ENCODE results near the gene HS3ST5. TPM values are rescaled to one million over a fixed set of nuclear protein-coding genes. Genes with fewer than 3 reads are reported as not detected.

HS3ST5 gene
- total and polyA plus RNA-seq, 2 donors, result 0.02 to 0.05 TPM

DNA sequence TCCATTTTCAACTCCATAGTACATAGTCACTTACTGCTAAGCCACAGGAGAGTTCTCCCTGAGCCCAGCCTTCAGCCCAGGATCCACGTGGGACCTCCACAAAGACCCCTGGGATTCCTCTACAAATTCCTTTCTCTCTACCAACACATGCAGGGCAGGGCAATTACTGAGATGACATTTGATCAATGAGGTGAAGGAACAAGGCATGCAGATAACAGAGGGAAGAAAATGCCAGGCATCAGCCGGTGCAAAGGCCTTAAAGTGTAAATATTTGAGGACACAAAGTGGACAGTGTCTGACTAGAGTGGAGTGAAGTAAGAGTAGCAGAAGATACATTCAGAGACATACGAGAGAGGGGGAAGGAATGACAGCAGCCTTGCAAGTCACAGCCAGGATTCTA, 70.2 kb downstream of the HS3ST5 start:
- H3K27me3 ChIP-seq (ENCODE audit: control insufficient read depth in 2 of 2, insufficient read depth in 1 of 2, low read length in 1 of 2), result no peaks in the 10 kb centered on the region
- no peak for DNase-seq (ENCODE audit: low read depth in 6 of 9, low spot score in 9 of 9)
- no peaks in the 10 kb centered on the region for H3K4me1 ChIP-seq (ENCODE audit: control insufficient read depth in 2 of 2, insufficient read depth in 2 of 2, low read length in 2 of 2)
- H3K4me3 ChIP-seq (ENCODE audit: low read length in 2 of 2), result no peak overlapping the region
- WGBS, result 73% methylated on average over 3 of the region's 3 CpGs
- no peaks in the 10 kb centered on the region for H3K36me3 ChIP-seq (ENCODE audit: control insufficient read depth in 2 of 2, insufficient read depth in 2 of 2, low read length in 1 of 2)
- H3K9me3 ChIP-seq (ENCODE audit: control insufficient read depth in 2 of 2, insufficient read depth in 1 of 2, low read length in 1 of 2), result no peaks in the 10 kb centered on the region
- H3K27ac ChIP-seq (ENCODE audit: low read depth in 1 of 2, low read length in 1 of 2), result no peak overlapping the region

DNA sequence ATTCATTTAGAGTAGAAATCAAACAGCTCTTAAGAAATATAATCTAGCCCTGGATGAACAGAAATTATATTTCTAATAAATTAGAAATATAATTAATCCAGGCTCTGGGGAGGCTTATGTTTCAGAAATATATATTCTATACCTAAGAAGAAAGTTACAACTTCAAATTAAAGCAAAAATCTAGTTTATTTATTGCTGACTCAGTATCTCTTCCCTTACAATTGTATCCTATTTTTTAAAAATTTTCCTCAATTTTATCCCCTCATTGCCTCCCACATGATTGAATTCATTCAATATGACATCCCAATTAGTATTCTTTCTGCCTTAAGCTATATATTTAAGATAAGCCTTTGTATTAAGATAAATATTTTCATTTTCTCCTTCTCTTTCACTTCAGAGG, 71.4 kb downstream of the HS3ST5 start:
- Histone ChIP-seq H3K36me3 (ENCODE audit: control insufficient read depth in 2 of 2, insufficient read depth in 2 of 2, low read length in 1 of 2) (no peaks in the 10 kb centered on the region), H3K4me3 (ENCODE audit: low read length in 2 of 2) (no peak overlapping the region), H3K4me1 (ENCODE audit: control insufficient read depth in 2 of 2, insufficient read depth in 2 of 2, low read length in 2 of 2) (no peaks in the 10 kb centered on the region), H3K27ac (ENCODE audit: low read depth in 1 of 2, low read length in 1 of 2) (no peak overlapping the region), H3K9me3 (ENCODE audit: control insufficient read depth in 2 of 2, insufficient read depth in 1 of 2, low read length in 1 of 2) (no peaks in the 10 kb centered on the region), H3K27me3 (ENCODE audit: control insufficient read depth in 2 of 2, insufficient read depth in 1 of 2, low read length in 1 of 2) (no peaks in the 10 kb centered on the region)
- no peak for DNase-seq (ENCODE audit: low read depth in 6 of 9, low spot score in 9 of 9)

- Histone ChIP-seq H3K9me3 (ENCODE audit: control insufficient read depth in 2 of 2, insufficient read depth in 1 of 2, low read length in 1 of 2) (no peaks in the 10 kb centered on the region), H3K36me3 (ENCODE audit: control insufficient read depth in 2 of 2, insufficient read depth in 2 of 2, low read length in 1 of 2) (no peaks in the 10 kb centered on the region), H3K27me3 (ENCODE audit: control insufficient read depth in 2 of 2, insufficient read depth in 1 of 2, low read length in 1 of 2) (no peaks in the 10 kb centered on the region), H3K4me1 (ENCODE audit: control insufficient read depth in 2 of 2, insufficient read depth in 2 of 2, low read length in 2 of 2) (no peaks in the 10 kb centered on the region), H3K4me3 (ENCODE audit: low read length in 2 of 2) (no peak overlapping the region), H3K27ac (ENCODE audit: low read depth in 1 of 2, low read length in 1 of 2) (no peak overlapping the region)
- 95% methylated on average over 3 of the region's 3 CpGs for WGBS
- no peak for DNase-seq (ENCODE audit: low read depth in 6 of 9, low spot score in 9 of 9)
Observed at GRCh38 chr6:114267897-114268296, 74.9 kb downstream of the HS3ST5 start.

DNA sequence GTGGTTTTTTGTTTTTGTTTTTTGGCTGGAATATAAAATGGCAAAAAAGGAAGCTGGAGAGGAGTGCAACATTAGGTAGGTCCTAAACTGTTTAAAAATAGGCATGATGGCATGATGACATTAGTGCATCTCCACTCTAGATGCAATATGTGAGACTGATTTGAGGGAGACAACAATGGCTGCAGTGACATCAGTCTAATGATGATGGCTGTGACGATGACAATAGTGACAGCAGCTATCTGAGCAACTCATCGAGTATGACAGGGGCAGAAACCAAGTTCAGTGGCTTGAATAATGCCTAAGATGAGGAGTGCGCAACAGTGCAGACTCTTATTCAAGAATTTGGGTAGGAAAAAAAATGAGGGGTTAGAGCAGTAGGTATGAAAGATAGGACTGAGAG, 82.0 kb downstream of the HS3ST5 start:
- H3K27ac ChIP-seq (ENCODE audit: low read depth in 1 of 2, low read length in 1 of 2), result no peak overlapping the region
- no peaks in the 10 kb centered on the region for H3K36me3 ChIP-seq (ENCODE audit: control insufficient read depth in 2 of 2, insufficient read depth in 2 of 2, low read length in 1 of 2)
- no peaks in the 10 kb centered on the region for H3K4me1 ChIP-seq (ENCODE audit: control insufficient read depth in 2 of 2, insufficient read depth in 2 of 2, low read length in 2 of 2)
- H3K27me3 ChIP-seq (ENCODE audit: control insufficient read depth in 2 of 2, insufficient read depth in 1 of 2, low read length in 1 of 2), result no peaks in the 10 kb centered on the region
- H3K4me3 ChIP-seq (ENCODE audit: low read length in 2 of 2), result no peak overlapping the region
- no peaks in the 10 kb centered on the region for H3K9me3 ChIP-seq (ENCODE audit: control insufficient read depth in 2 of 2, insufficient read depth in 1 of 2, low read length in 1 of 2)
- DNase-seq (ENCODE audit: low read depth in 6 of 9, low spot score in 9 of 9), result no peak
- 91% methylated on average over 3 of the region's 3 CpGs for WGBS

GRCh38 chr6:114258376-114258775, 84.4 kb downstream of the HS3ST5 start:
- H3K36me3 ChIP-seq (ENCODE audit: control insufficient read depth in 2 of 2, insufficient read depth in 2 of 2, low read length in 1 of 2), result no peaks in the 10 kb centered on the region
- no peaks in the 10 kb centered on the region for H3K4me1 ChIP-seq (ENCODE audit: control insufficient read depth in 2 of 2, insufficient read depth in 2 of 2, low read length in 2 of 2)
- DNase-seq (ENCODE audit: low read depth in 6 of 9, low spot score in 9 of 9), result no peak
- no peak overlapping the region for H3K4me3 ChIP-seq (ENCODE audit: low read length in 2 of 2)
- H3K27ac ChIP-seq (ENCODE audit: low read depth in 1 of 2, low read length in 1 of 2), result no peak overlapping the region
- no peaks in the 10 kb centered on the region for H3K27me3 ChIP-seq (ENCODE audit: control insufficient read depth in 2 of 2, insufficient read depth in 1 of 2, low read length in 1 of 2)
- H3K9me3 ChIP-seq (ENCODE audit: control insufficient read depth in 2 of 2, insufficient read depth in 1 of 2, low read length in 1 of 2), result peaks cover 0 to 9% of the 10 kb centered on the region in 2 donors
- 58% methylated on average over 2 of the region's 2 CpGs for WGBS

- Histone ChIP-seq H3K4me3 (ENCODE audit: low read length in 2 of 2) (no peak overlapping the region), H3K9me3 (ENCODE audit: control insufficient read depth in 2 of 2, insufficient read depth in 1 of 2, low read length in 1 of 2) (peaks cover 0 to 9% of the 10 kb centered on the region in 2 donors), H3K27me3 (ENCODE audit: control insufficient read depth in 2 of 2, insufficient read depth in 1 of 2, low read length in 1 of 2) (no peaks in the 10 kb centered on the region), H3K4me1 (ENCODE audit: control insufficient read depth in 2 of 2, insufficient read depth in 2 of 2, low read length in 2 of 2) (no peaks in the 10 kb centered on the region), H3K36me3 (ENCODE audit: control insufficient read depth in 2 of 2, insufficient read depth in 2 of 2, low read length in 1 of 2) (no peaks in the 10 kb centered on the region), H3K27ac (ENCODE audit: low read depth in 1 of 2, low read length in 1 of 2) (no peak overlapping the region)
- WGBS, result 83% methylated on average over 3 of the region's 3 CpGs
- no peak for DNase-seq (ENCODE audit: low read depth in 6 of 9, low spot score in 9 of 9)
Observed at GRCh38 chr6:114253431-114253830, 89.4 kb downstream of the HS3ST5 start.

- H3K9me3 ChIP-seq (ENCODE audit: control insufficient read depth in 2 of 2, insufficient read depth in 1 of 2, low read length in 1 of 2), result peaks cover 0 to 5% of the 10 kb centered on the region in 2 donors
- no peak for DNase-seq (ENCODE audit: low read depth in 6 of 9, low spot score in 9 of 9)
- WGBS, result 68% methylated on average over 1 of the region's 1 CpG
- no peaks in the 10 kb centered on the region for H3K4me1 ChIP-seq (ENCODE audit: control insufficient read depth in 2 of 2, insufficient read depth in 2 of 2, low read length in 2 of 2)
- no peaks in the 10 kb centered on the region for H3K27me3 ChIP-seq (ENCODE audit: control insufficient read depth in 2 of 2, insufficient read depth in 1 of 2, low read length in 1 of 2)
- H3K36me3 ChIP-seq (ENCODE audit: control insufficient read depth in 2 of 2, insufficient read depth in 2 of 2, low read length in 1 of 2), result no peaks in the 10 kb centered on the region
- H3K4me3 ChIP-seq (ENCODE audit: low read length in 2 of 2), result no peak overlapping the region
- H3K27ac ChIP-seq (ENCODE audit: low read depth in 1 of 2, low read length in 1 of 2), result no peak overlapping the region
Observed at GRCh38 chr6:114249522-114249921, 93.3 kb downstream of the HS3ST5 start.

GRCh38 chr6:114247101-114247500, 95.7 kb downstream of the HS3ST5 start:
- H3K36me3 ChIP-seq (ENCODE audit: control insufficient read depth in 2 of 2, insufficient read depth in 2 of 2, low read length in 1 of 2), result no peaks in the 10 kb centered on the region
- H3K27me3 ChIP-seq (ENCODE audit: control insufficient read depth in 2 of 2, insufficient read depth in 1 of 2, low read length in 1 of 2), result no peaks in the 10 kb centered on the region
- H3K4me3 ChIP-seq (ENCODE audit: low read length in 2 of 2), result no peak overlapping the region
- H3K27ac ChIP-seq (ENCODE audit: low read depth in 1 of 2, low read length in 1 of 2), result no peak overlapping the region
- H3K4me1 ChIP-seq (ENCODE audit: control insufficient read depth in 2 of 2, insufficient read depth in 2 of 2, low read length in 2 of 2), result no peaks in the 10 kb centered on the region
- WGBS, result 62% methylated on average over 2 of the region's 2 CpGs
- no peak for DNase-seq (ENCODE audit: low read depth in 6 of 9, low spot score in 9 of 9)
- H3K9me3 ChIP-seq (ENCODE audit: control insufficient read depth in 2 of 2, insufficient read depth in 1 of 2, low read length in 1 of 2), result no peaks in the 10 kb centered on the region

DNA sequence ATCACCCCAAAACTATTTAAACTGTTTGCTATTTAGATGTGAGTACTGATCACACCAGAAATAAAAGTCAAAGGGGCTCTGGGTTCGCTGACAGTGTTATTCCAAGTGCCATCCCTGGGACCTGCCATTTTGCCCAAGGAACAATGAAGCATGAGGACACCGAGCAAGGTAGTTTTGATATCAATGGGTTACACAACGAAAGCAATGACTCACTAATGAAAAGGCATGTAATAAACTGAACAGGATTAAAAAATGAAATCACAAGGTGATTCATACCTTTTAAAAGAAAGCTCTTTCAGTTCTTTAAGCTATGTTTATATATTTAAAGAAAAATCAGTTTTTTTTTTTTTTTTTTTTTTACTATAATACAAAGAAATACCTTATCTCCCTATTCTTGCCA, 102.0 kb downstream of the HS3ST5 start:
- H3K36me3 ChIP-seq (ENCODE audit: control insufficient read depth in 2 of 2, insufficient read depth in 2 of 2, low read length in 1 of 2), result no peaks in the 10 kb centered on the region
- H3K27me3 ChIP-seq (ENCODE audit: control insufficient read depth in 2 of 2, insufficient read depth in 1 of 2, low read length in 1 of 2), result no peaks in the 10 kb centered on the region
- no peak overlapping the region for H3K27ac ChIP-seq (ENCODE audit: low read depth in 1 of 2, low read length in 1 of 2)
- 90% methylated on average over 3 of the region's 3 CpGs for WGBS
- DNase-seq (ENCODE audit: low read depth in 6 of 9, low spot score in 9 of 9), result no peak
- H3K9me3 ChIP-seq (ENCODE audit: control insufficient read depth in 2 of 2, insufficient read depth in 1 of 2, low read length in 1 of 2), result no peaks in the 10 kb centered on the region
- H3K4me1 ChIP-seq (ENCODE audit: control insufficient read depth in 2 of 2, insufficient read depth in 2 of 2, low read length in 2 of 2), result no peaks in the 10 kb centered on the region
- H3K4me3 ChIP-seq (ENCODE audit: low read length in 2 of 2), result no peak overlapping the region

- H3K27ac ChIP-seq (ENCODE audit: low read depth in 1 of 2, low read length in 1 of 2), result no peak overlapping the region
- no peaks in the 10 kb centered on the region for H3K4me1 ChIP-seq (ENCODE audit: control insufficient read depth in 2 of 2, insufficient read depth in 2 of 2, low read length in 2 of 2)
- no peaks in the 10 kb centered on the region for H3K9me3 ChIP-seq (ENCODE audit: control insufficient read depth in 2 of 2, insufficient read depth in 1 of 2, low read length in 1 of 2)
- 91% methylated on average over 2 of the region's 2 CpGs for WGBS
- H3K4me3 ChIP-seq (ENCODE audit: low read length in 2 of 2), result no peak overlapping the region
- DNase-seq (ENCODE audit: low read depth in 6 of 9, low spot score in 9 of 9), result no peak
- H3K36me3 ChIP-seq (ENCODE audit: control insufficient read depth in 2 of 2, insufficient read depth in 2 of 2, low read length in 1 of 2), result no peaks in the 10 kb centered on the region
- no peaks in the 10 kb centered on the region for H3K27me3 ChIP-seq (ENCODE audit: control insufficient read depth in 2 of 2, insufficient read depth in 1 of 2, low read length in 1 of 2)
Observed at GRCh38 chr6:114228675-114229074, 114.1 kb downstream of the HS3ST5 start.

All from thymus (tissue), 11 donors.